Endodermal cell (in vitro differentiated cells): Measurements from ENCODE around the gene PLPPR5. TPM values are rescaled to one million over a fixed set of nuclear protein-coding genes. Genes with fewer than 3 reads are reported as not detected.

Source experiments
- DNase-seq: peaks from one replicate; pipeline ENCODE4 v3.0.0-alpha.2; 2017
- H3K27ac ChIP-seq: 2 replicates; pipeline ENCODE4 v1.5.1; 2013; ENCODE audit warnings: mild to moderate bottlenecking, low read depth, low read length, moderate library complexity
- H3K27me3 ChIP-seq: 2 replicates; pipeline ENCODE4 v1.6.1; 2013; ENCODE audit warnings: mild to moderate bottlenecking, low read length, moderate library complexity; ENCODE audit not compliant: insufficient read depth, control insufficient read depth, poor library complexity, severe bottlenecking
- H3K36me3 ChIP-seq: 2 replicates; pipeline ENCODE4 v1.7.0; 2013; ENCODE audit warnings: mild to moderate bottlenecking, low read length, moderate library complexity; ENCODE audit not compliant: control insufficient read depth, insufficient read depth
- H3K4me1 ChIP-seq: one replicate; pipeline ENCODE4 v1.7.0; 2013; ENCODE audit warnings: low read length; ENCODE audit not compliant: control insufficient read depth, insufficient read depth
- H3K4me3 ChIP-seq: 2 replicates; pipeline ENCODE4 v1.5.1; 2013; ENCODE audit warnings: mild to moderate bottlenecking, low read length, moderate library complexity
- H3K9ac ChIP-seq: 2 replicates; pipeline ENCODE4 v1.6.1; 2013; ENCODE audit warnings: mild to moderate bottlenecking, low read length, moderate library complexity; ENCODE audit not compliant: poor library complexity, severe bottlenecking; ENCODE audit errors: extremely low read depth
- H3K9me3 ChIP-seq: 2 replicates; pipeline ENCODE4 v1.6.1; 2013; ENCODE audit warnings: mild to moderate bottlenecking, low read length, moderate library complexity; ENCODE audit not compliant: control insufficient read depth
- H3K27ac Mint-ChIP-seq: 2 replicates; pipeline ENCODE4 v1.8.0; 2020; ENCODE audit warnings: mixed read lengths
- H3K27me3 Mint-ChIP-seq: 2 replicates; pipeline ENCODE4 v1.8.0; 2021; ENCODE audit warnings: mild to moderate bottlenecking, mixed read lengths; ENCODE audit not compliant: insufficient read depth
- H3K36me3 Mint-ChIP-seq: 2 replicates; pipeline ENCODE4 v1.8.0; 2020; ENCODE audit warnings: low read depth, mixed read lengths
- H3K4me1 Mint-ChIP-seq: 2 replicates; pipeline ENCODE4 v1.8.0; 2020; ENCODE audit warnings: mixed read lengths
- H3K4me3 Mint-ChIP-seq: 2 replicates; pipeline ENCODE4 v1.8.0; 2020; ENCODE audit warnings: mild to moderate bottlenecking, moderate library complexity, mixed read lengths
- H3K9me3 Mint-ChIP-seq: 2 replicates; pipeline ENCODE4 v1.8.0; 2020; ENCODE audit warnings: mild to moderate bottlenecking, mixed read lengths
- WGBS, 2 experiments: methylation state at CpG; one replicate each; pipeline versions ENCODE4 v1.1.5 to v1.1.7; 2013; ENCODE audit warnings: missing lambda C conversion rate in 2 of 2, mixed read lengths in 1 of 2; ENCODE audit not compliant: insufficient coverage in 1 of 2, insufficient read length in 1 of 2; 5-methylcytosine and 5-hydroxymethylcytosine counted together
- total RNA-seq, 2 donors: library from RNA; stranded (reverse); fragmentation: NEBNext Ultra II Directional in 1 of 2; extraction: Animal tissue kit (Norgen Biotek cat#: 25700) in 1 of 2; gene quantifications; 2 replicates in 1 of 2; 3 replicates in 1 of 2; pipeline ENCODE4 v1.2.1, GENCODE V29; 2021
- TF ChIP-seq, protein P1 (sequence below): fragments of 200-600 bp; sonication (generic); conservative IDR thresholded peaks from 2 replicates; pipeline ENCODE4 v1.5.0; 2021; ENCODE audit warnings: antibody characterized with exemption, mild to moderate bottlenecking

PLPPR5 gene
- total RNA-seq, 2 donors from 2014 or later: 0.18 to 0.31 TPM

DNA sequence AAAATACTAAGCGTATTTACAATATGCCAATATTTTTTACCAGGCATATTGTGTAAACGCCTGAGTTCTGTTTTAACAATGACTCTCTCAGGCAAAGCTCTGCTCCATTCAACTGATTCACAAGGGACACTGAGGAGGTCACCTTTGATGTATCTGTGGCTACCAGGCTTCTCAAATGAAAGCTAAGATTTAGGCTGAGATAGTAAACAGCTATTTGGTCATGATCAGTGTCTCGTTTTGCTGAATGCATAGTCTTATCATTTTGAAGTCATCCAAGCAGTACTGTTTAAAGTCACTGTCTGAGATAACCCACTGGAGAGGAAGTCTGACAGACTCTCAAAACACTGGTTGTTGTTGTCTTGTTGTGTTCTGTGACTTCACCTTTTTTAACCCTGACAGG, 13.7 kb upstream of the PLPPR5 start:
- Mint-ChIP-seq H3K36me3 (no peaks in the 10 kb centered on the region), H3K27me3 (peaks cover 1% of the 10 kb centered on the region), H3K4me3 (no peak overlapping the region), H3K9me3 (no peaks in the 10 kb centered on the region), H3K4me1 (peaks cover 3% of the 10 kb centered on the region), H3K27ac (no peak overlapping the region)
- Histone ChIP-seq H3K4me3 (no peak overlapping the region), H3K27ac (no peak overlapping the region), H3K36me3 (no peaks in the 10 kb centered on the region), H3K9ac (no peak overlapping the region), H3K9me3 (no peaks in the 10 kb centered on the region), H3K4me1 (peaks cover 4% of the 10 kb centered on the region), H3K27me3 (no peaks in the 10 kb centered on the region)
- 58 to 66% methylated on average over 2 to 3 of the region's 3 CpGs for WGBS, 2 experiments
- TF ChIP-seq, protein P1, sequence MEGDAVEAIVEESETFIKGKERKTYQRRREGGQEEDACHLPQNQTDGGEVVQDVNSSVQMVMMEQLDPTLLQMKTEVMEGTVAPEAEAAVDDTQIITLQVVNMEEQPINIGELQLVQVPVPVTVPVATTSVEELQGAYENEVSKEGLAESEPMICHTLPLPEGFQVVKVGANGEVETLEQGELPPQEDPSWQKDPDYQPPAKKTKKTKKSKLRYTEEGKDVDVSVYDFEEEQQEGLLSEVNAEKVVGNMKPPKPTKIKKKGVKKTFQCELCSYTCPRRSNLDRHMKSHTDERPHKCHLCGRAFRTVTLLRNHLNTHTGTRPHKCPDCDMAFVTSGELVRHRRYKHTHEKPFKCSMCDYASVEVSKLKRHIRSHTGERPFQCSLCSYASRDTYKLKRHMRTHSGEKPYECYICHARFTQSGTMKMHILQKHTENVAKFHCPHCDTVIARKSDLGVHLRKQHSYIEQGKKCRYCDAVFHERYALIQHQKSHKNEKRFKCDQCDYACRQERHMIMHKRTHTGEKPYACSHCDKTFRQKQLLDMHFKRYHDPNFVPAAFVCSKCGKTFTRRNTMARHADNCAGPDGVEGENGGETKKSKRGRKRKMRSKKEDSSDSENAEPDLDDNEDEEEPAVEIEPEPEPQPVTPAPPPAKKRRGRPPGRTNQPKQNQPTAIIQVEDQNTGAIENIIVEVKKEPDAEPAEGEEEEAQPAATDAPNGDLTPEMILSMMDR: no peak
- no peak for DNase-seq

DNA sequence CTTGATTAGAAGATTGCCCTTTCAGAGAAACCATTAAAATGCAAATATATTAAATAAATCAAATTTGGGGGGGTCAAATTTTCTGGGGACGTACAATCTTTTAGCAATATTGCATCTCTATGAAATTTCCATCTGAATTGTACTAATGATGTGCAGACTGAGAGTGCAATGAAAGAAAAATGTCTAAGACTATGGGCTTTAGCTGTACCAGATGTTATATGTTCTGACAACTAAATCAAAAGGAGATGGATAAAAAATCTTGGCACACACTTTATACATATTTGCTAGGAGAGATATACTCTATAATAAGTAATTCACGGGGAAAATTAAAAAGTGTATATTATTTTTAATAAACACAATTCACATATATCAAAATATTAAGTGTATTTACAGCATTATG, 13.0 kb upstream of the PLPPR5 start:
- H3K27ac Mint-ChIP-seq: no peak overlapping the region
- peaks cover 3% of the 10 kb centered on the region for H3K4me1 Mint-ChIP-seq
- H3K9ac ChIP-seq: no peak overlapping the region
- H3K27me3 ChIP-seq: no peaks in the 10 kb centered on the region
- H3K36me3 Mint-ChIP-seq: no peaks in the 10 kb centered on the region
- H3K4me1 ChIP-seq: peaks cover 4% of the 10 kb centered on the region
- no peak overlapping the region for H3K27ac ChIP-seq
- H3K9me3 ChIP-seq: no peaks in the 10 kb centered on the region
- no peak overlapping the region for H3K4me3 Mint-ChIP-seq
- 89% methylated on average over 1 of the region's 2 CpGs; no CpG with 5 or more reads in 1 of the 2 experiments for WGBS, 2 experiments
- TF ChIP-seq, protein P1: no peak
- peaks cover 1% of the 10 kb centered on the region for H3K27me3 Mint-ChIP-seq
- no peaks in the 10 kb centered on the region for H3K36me3 ChIP-seq
- H3K4me3 ChIP-seq: no peak overlapping the region
- H3K9me3 Mint-ChIP-seq: no peaks in the 10 kb centered on the region
- DNase-seq: no peak

DNA sequence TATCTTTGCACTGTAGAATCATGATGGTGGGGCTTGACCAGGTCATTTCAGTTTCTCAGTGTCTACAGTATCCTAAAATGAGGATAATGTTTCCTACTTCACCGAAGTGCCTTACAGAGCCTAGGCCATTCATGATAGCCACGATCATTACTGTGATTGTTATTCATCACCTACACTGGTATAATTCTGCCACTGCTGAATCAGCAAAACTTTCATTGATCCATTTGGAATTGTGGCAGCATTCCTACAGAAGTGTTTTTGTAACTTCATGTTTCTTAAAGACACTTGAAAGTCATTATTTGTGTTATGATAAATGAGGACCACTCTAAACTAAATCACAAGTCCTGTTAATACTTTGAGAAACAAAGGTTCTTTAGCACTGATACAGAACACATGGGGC, 6.0 kb upstream of the PLPPR5 start:
- H3K27ac Mint-ChIP-seq: no peak overlapping the region
- no peak overlapping the region for H3K27ac ChIP-seq
- no peak overlapping the region for H3K4me3 ChIP-seq
- H3K4me1 ChIP-seq: peaks cover 2% of the 10 kb centered on the region
- WGBS, 2 experiments: 75 to 80% methylated on average over 2 of the region's 2 CpGs
- DNase-seq: no peak
- H3K27me3 Mint-ChIP-seq: peaks cover 37% of the 10 kb centered on the region
- no peaks in the 10 kb centered on the region for H3K36me3 Mint-ChIP-seq
- no peaks in the 10 kb centered on the region for H3K9me3 Mint-ChIP-seq
- TF ChIP-seq, protein P1: no peak
- H3K36me3 ChIP-seq: no peaks in the 10 kb centered on the region
- H3K27me3 ChIP-seq: peaks cover 32% of the 10 kb centered on the region
- no peaks in the 10 kb centered on the region for H3K4me1 Mint-ChIP-seq
- no peak overlapping the region for H3K4me3 Mint-ChIP-seq
- no peaks in the 10 kb centered on the region for H3K9me3 ChIP-seq
- no peak overlapping the region for H3K9ac ChIP-seq
